Activated T-helper 9 cell treated with anti-CD3 and anti-CD28 coated beads, Interleukin-2, amount 50 U/mL, for 16 hours (primary cell): ENCODE measurements around the gene TGM3.

ENCODE experiments used
- DNase-seq: peaks from one replicate; pipeline ENCODE4 v3.0.0-alpha.2; 2020; ENCODE audit warnings: low read depth

Gene TGM3

DNA sequence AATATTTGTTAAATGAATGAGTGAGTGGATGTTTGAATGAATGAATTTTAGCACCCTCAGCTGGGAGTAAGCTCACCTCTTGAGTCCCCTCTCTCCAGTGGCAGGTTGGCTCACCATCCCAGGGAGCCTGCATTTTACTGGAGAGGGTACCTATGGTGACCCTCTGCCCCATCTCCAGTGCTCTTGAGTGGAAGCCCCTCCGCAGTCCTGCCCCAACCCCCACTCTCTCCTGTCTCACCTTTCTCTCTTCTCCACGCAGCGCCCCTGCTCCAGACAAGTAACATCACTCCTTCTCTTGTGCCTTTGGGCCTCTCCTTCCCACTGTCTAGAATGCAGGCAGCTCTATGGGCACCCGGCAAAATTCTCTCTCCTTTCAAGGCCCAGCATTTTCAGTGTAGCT lies 11.3 kb downstream of the TGM3 start:
- DNase-seq, result no peak

DNA sequence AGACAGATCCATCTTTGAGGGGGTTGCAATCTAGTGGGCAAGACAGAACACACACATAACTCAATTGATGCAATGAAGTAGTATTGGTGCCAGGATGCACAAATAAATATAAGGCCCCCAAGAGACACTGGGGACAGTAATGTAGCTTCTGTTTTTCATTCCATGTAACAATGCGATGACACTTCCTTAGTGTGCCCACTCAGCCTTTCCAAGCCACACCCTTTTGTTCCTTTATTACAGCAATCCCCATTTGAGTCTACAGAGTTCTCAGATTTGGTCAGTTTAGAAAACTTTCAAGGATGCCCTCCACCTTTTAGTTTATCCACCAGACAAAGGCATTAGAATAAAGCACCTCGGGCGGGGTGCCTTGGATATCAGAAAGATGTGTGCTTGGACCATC lies 15.5 kb downstream of the TGM3 start:
- no peak for DNase-seq

DNA sequence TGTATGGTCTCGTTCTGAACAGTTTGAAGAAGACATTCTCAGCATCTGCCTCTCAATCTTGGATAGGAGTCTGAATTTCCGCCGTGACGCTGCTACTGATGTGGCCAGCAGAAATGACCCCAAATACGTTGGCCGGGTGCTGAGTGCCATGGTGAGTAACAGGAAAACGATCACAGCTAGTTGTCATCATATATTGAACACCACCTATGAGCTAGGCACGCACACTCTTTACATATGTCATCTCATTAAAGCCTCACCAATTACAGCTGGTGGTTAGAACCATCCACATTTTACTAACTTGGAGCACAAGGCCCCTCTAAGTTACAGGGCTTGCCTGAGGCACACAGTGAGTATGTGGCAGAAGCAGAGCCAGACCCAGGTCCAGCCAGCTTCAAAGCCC lies 17.1 kb downstream of the TGM3 start:
- no peak for DNase-seq

DNA sequence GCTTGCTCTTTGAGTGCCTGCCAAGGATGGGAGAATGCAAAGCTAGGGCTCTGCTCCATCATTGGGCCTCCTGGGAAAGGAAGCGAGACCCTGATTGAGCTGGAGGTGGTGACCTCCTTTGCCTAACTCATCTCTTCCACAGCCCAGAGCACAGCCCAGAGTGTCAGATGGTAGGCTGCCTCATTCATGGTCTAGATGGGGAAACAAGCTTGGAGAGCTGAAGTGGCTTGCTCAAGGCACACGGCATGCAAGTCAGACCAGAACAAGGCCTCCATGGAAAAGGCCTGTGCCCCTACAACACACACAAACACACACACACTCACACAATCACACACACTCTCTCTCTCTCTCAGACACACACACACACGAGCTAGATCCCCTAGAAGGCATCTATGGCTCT lies 17.5 kb downstream of the TGM3 start:
- DNase-seq, result no peak

DNA sequence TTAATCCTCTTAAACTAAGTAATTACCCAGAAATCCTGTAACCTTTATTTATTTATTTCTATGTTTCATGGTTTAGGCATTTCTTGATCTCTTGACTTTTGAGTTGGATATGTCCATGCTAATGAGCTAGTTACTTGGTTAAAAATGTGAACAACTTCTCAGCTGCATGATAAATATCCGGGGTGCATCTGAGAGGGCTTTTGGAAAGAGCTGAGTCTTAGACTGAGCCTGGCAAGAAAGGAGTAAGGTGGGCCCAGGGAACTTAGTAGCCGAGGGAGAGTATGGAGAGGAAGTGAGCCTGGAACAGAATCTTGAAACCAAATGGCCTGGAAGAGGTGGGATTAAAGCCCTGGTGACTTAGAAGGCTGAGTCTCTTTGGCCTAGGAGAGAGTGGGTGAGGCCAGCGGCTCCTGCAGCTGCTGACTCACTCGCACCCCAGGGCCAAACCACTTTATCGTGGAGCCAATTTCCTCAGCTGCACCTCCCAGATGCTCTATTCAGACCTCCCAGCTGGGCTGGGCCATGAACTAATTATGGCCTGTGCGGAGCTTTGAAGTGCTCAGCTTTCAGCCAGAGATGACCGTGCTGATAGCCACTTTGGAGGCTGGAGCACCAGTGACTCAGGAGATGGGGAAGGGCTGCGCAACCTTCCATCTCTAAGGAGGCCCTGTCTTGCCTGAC lies 19.1 kb downstream of the TGM3 start:
- DNase-seq, result no peak

DNA sequence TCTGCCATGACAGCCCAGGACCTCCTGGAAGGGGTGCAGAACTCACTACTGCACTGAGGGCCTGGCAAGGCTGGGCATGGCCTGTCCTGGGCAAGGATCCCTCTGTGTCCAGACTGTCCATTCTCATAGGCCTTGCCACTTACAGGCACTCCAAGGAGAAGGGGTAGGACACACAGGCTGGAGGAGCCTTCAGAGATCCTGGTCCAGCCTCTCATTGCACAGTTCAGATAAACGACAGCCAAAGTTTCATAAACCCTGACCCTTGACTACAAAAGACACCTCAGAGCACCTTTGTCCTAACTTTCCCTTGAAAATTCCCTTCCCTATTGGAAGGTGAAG lies 19.6 kb downstream of the TGM3 start:
- DNase-seq, result no peak

DNA sequence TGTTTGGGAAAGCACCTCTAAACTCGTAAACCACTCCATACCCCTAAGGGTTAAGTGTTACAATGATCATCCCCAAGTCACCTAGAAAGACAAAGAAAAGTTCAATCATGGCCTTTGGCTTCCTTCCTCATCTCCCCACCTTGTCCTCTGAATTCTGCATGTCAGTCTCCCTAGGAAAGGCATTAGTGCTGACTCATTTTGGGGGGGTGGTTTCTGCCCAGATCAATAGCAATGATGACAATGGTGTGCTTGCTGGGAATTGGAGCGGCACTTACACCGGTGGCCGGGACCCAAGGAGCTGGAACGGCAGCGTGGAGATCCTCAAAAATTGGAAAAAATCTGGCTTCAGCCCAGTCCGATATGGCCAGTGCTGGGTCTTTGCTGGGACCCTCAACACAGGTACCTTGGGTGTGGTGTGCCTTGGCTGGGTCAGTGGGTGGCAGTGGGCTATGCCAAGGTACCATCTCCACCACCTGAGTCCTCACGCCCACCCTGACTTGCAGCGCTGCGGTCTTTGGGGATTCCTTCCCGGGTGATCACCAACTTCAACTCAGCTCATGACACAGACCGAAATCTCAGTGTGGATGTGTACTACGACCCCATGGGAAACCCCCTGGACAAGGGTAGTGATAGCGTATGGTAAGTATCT lies 21.2 kb downstream of the TGM3 start:
- DNase-seq, result no peak

DNA sequence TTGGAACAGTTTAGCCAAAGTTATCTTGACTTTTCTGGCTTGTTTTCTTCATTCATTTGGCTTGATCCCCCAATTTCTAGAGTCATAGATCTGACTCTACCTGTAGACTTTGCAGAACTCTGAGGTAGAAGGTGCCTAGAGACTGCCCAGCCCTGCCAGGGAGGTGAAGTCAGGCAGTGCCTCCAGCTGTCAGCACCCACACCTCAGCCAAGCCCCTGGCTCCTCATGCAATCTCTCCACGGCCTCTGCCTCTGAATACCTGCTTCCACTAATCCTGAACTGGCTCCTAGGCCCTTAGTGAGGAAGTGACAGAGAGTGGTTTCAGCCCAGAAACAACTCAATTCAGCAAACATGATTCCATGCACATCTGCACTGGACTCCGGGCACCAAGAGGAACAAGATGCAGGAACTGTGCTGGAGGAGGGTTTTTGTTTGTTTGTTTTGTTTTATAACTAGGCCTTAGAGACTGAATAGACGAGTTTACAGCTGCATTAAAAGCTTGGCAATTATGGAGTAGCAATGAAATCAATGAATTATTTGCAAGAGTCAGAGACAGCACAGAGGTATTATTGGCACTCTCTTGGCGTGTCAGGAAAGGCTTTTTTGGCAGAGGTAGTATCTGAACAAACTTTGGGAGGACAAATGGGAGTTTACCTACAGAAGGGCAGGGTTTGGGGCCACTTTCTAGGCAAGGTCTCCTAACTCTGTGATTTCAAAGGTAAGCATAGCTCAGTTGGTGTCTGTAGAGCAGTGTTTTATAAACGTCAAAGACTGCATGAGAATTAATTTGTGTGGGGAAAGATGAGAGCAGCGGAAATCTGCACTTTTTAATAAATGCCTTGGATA lies 25.2 kb downstream of the TGM3 start:
- DNase-seq, result no peak

DNA sequence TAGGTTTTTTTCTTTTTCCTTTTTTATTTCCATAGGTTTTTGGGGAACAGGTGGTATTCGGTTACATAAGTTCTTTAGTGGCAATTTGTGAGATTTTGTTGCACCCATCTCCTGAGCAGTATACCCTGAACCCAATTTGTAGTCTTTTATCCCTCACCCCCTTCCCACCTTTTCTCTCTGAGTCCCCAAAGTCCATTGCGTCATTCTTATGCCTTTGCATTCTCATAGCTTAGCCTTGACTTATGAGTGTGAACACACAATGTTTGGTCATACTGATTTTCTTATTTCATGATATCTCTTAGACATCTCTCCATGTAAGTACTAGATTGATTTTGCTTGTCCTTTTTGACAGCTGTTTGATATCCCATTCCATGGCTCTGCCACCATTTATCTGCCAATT lies 27.2 kb downstream of the TGM3 start:
- DNase-seq, result no peak

DNA sequence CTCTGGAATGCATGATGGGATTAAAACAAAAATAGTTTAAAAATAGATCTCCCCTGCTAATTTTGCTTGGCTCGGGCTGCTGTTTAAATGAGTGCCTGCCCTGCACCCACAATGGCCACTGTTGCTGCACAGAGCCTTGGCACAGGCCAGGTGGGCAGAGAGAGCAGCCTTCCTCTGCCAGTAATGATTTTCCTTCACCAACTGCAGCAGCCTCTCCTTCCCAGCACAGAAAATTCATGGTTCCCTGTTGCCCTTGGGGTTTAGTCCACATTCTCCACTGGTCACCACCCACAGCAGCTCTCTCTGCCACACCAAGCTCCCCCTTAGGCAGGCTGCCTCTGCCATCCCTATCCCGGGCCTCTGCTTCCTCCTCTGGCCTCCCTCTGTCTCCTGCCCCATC lies 30.2 kb downstream of the TGM3 start:
- DNase-seq, result no peak

DNA sequence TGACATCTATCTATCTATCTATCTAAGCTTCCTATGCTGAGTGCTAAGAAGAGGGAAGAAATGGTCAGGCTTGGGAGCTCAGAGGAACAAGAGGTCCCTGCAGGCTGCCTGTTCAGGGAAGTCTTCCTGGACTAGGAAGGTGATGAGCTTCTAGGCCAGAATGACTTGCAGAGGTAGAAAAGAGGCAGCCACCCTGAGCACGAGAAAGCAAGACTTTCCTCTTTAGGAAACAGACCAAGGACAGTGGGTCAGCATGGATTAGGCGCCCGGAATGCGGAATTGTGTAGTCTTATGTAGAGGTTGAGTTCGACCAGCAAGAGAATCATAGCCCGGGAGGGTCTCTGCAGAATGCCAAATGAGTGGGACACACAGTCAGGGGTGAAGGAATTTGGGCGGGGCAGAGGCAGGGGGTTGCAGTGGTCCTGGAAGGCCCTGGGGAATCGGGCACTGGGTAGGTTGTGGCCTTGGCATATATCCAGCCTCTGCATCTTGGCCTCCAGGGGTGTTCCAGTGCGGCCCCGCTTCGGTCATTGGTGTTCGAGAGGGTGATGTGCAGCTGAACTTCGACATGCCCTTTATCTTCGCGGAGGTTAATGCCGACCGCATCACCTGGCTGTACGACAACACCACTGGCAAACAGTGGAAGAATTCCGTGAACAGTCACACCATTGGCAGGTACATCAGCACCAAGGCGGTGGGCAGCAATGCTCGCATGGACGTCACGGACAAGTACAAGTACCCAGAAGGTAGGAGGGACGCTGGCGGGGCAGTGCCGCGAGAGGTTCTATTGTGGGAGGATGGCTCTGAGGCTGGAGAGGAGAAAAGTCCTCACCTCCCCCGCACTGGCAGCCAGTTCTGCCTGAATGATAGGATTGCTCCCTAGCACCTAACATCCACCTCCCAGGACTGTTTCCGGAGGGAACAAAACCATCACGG lies 32.1 kb downstream of the TGM3 start:
- no peak for DNase-seq

DNA sequence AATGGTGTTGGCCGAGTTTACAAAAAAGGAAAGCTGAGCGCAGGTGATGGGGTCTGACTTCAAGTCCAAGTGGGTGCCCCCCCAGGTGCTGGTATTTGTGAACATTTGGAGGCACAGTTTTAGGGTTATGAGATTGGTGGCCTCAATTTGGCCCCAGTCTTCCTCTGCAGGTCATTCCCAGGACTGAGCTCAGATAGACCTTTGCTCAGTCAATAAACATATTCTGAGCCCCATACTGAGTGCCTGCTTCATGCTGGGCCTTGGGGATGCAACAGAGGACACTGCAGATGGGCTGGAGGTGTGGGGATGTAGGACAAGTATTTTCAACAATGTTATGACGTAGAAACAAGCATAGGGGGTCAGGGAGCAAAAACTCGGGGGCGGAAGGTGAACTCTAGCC lies 33.5 kb downstream of the TGM3 start:
- no peak for DNase-seq

DNA sequence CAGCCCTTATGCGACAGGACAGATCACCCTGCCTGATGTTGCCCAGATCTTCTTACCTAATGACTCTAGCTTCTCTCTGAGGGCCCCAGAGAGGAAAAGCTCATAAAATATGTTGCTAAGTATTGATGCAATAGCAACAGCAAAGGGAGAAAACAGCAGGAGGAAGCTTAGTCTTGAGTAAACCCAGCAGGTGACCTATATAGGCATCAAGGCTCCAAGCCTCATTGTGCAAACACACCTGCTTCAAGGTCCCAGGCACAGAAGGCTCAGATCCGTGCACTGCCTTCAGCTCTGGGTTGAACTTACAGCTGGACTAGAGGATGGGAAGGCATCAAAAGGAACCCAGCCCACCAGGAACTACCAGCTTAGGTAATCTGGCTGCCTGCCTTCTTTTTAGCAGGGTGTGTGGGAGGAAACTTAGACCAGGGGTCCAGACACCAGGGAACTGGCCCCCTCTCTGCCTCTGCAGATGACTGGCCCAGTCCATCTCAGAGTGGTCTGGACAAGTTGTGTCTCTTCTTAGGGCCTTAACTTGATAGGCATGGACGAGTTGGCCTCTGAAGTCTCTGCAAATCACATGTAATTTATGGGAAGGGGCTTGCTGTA lies 34.4 kb downstream of the TGM3 start:
- no peak for DNase-seq

DNA sequence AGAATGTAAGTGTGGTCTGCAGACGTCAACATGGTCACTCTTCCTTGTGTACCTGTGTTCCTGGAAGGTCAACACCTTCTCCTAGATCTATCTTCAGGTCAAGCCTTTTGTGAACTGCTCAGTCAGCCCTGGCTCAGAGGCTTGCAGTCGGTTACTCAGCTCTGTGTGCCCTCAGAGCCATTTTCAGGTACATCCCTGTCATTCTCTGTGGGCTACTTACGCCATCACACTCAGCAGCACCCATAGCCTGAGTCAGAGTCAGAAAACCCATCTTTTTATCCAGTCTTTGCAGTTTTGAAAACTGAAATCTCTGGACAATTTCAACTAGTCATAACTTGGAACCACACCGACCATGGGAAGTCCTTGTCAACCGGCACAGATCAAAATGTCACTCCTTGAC lies 35.3 kb downstream of the TGM3 start:
- no peak for DNase-seq

DNA sequence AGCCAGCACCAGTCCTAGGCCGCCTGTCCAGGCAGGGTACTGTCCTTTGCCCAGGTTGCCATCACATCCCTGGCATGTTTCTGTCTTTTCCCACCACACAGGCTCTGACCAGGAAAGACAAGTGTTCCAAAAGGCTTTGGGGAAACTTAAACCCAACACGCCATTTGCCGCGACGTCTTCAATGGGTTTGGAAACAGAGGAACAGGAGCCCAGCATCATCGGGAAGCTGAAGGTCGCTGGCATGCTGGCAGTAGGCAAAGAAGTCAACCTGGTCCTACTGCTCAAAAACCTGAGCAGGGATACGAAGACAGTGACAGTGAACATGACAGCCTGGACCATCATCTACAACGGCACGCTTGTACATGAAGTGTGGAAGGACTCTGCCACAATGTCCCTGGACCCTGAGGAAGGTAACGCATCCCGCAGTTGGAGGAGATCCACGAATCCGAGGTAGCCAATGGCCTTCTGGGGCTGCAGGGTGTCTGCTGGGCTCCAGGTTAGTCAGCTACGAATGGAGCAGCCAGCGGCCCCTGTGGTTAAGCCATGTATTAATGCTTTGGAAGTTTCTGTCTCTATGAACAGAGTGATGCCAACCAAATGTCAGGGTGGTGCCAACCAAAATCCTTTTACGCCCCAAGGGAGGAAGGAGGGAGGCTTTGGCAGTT lies 36.2 kb downstream of the TGM3 start:
- no peak for DNase-seq

DNA sequence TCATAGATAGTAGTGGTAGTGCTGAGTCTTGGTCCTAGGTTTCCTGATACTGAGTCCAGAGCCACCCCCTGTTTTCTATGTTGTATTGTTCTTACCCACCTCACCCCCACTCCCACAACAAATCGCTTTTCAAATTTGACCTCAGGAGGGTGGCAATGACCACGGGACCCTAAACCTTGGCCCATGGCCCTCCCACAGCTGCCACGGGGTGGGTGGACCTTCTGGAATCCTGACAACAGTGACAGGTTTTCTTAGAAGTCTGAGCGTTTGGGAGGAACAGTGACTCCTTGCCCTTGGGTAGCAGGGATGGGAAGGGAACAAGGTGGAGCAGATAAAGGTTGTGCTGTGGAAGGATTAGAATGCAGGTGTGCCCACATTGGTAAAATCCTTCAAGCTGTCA lies 36.9 kb downstream of the TGM3 start:
- DNase-seq, result no peak

DNA sequence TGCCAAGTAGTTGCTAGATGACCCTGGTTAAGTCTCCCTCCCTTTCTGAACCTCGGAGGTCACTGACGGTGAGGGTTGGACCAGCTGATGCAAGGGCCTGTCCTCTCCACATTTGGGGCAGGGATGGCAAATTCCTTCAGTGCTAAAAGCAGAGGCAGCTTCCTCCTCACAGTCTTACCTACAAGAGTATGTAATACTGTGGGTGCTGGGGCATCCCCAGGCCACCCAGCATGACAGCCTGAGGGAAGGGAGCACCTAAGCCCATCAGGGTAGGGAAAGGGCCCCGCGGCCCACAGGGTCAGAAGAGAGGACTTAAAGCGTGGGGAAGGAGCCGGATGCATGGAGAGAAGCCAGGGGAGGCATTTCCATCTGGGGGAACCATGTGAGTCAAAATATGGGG lies 38.0 kb downstream of the TGM3 start:
- no peak for DNase-seq

DNA sequence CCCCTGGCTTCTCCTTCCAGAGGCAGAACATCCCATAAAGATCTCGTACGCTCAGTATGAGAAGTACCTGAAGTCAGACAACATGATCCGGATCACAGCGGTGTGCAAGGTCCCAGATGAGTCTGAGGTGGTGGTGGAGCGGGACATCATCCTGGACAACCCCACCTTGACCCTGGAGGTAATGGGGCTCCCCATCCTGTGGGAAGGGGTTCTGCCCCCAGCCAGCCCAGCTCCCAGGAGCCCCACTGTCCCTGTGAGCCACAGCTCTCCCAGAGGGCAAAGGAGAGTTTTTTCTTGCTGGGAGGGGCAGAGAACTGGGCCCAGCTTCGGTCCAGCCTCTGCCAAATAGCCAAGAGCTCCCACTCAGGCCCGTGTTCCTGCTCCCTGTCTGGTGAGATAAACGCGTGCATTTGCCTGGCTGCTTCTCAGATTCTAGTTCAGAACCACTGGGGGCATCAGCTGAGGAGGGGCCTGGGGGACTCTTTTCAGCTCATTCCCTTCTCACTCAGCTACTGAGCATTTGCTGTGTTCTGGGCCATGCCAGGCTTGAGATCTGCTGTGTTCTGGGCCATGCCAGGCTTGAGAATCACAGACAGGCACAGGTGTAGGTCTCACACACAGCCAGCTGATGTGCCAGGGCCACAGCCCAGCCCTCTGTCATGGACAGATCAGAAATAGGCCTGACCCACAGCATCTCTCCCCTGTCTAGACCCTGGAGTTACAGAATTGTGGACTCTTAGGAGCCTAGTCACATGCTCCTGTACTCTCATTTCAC lies 39.5 kb downstream of the TGM3 start:
- no peak for DNase-seq

DNA sequence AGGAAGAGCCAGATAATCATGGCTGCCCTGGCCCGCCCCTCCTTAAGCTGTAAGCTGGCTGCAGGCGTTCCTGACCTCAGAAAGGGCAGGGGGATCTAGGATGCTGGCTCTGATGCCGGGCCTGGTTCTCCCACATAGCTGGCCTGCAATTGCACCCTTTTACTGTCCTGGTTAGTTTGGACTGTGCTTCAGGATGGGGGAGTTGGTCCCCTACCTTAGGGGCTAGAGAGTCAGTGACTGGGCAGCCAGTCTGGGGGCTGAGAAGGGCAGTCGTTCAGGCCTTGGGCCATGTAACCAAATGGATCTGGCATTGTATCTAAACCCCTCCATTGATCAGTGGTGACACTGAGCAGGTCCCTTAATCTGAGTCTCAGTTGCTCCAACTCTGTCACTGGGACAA lies 40.7 kb downstream of the TGM3 start:
- no peak for DNase-seq

DNA sequence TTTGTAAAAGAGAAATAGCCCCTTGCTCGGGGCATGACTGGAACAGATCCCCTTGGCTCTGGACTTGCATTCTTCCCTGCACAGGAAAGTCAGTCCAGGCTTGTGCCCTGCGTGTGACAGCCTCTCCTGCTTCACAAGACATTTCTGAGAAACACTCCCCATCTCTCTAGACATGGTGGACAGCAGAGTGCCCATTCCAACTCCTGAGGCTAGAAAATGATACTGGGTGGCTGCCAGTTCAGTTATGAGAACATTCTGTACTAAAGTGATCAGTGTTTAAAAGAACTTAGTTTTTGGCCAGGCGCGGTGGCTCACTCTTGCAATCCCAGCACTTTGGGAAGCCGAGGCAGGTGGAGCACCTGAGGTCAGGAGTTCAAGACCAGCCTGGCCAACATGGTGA lies 41.3 kb downstream of the TGM3 start:
- DNase-seq, result no peak
